ENCODE measurements around the gene NHS.

The NHS gene

GRCh38 chrX:17668929-17669328 is 293.9 kb downstream of the NHS start:
- H3K4me3 ChIP-seq (ENCODE audit: control insufficient read depth, low read depth, low read length), result no peak overlapping the region
- TF ChIP-seq CTCF (conservative IDR thresholded peaks at IDR 0.05; ENCODE audit: control insufficient read depth, insufficient read depth, low read depth, low read length), result no peak
- no peak for DNase-seq (ENCODE audit: low read depth)

- TF ChIP-seq CTCF (conservative IDR thresholded peaks at IDR 0.05; ENCODE audit: control insufficient read depth, insufficient read depth, low read depth, low read length), result no peak
- DNase-seq (ENCODE audit: low read depth), result no peak
- no peak overlapping the region for H3K4me3 ChIP-seq (ENCODE audit: control insufficient read depth, low read depth, low read length)
Measured at GRCh38 chrX:17669458-17669857, 294.5 kb downstream of the NHS start.

GRCh38 chrX:17669891-17670290 is 294.9 kb downstream of the NHS start:
- no peak overlapping the region for H3K4me3 ChIP-seq (ENCODE audit: control insufficient read depth, low read depth, low read length)
- no peak for DNase-seq (ENCODE audit: low read depth)
- TF ChIP-seq CTCF (conservative IDR thresholded peaks at IDR 0.05; ENCODE audit: control insufficient read depth, insufficient read depth, low read depth, low read length), result no peak

GRCh38 chrX:17670874-17671273 is 295.9 kb downstream of the NHS start:
- no peak for DNase-seq (ENCODE audit: low read depth)
- H3K4me3 ChIP-seq (ENCODE audit: control insufficient read depth, low read depth, low read length), result no peak overlapping the region
- no peak for TF ChIP-seq CTCF (conservative IDR thresholded peaks at IDR 0.05; ENCODE audit: control insufficient read depth, insufficient read depth, low read depth, low read length)

- peak; percentile 10 for DNase-seq (ENCODE audit: low read depth)
Measured at GRCh38 chrX:17674601-17675000, 299.6 kb downstream of the NHS start.

GRCh38 chrX:17679261-17679660 is 304.3 kb downstream of the NHS start:
- no peak for DNase-seq (ENCODE audit: low read depth)
- no peak for TF ChIP-seq CTCF (conservative IDR thresholded peaks at IDR 0.05; ENCODE audit: control insufficient read depth, insufficient read depth, low read depth, low read length)
- no peak overlapping the region for H3K4me3 ChIP-seq (ENCODE audit: control insufficient read depth, low read depth, low read length)

More at GRCh38 chrX:17674601-17675000, 299.6 kb downstream of the NHS start:
- H3K4me3 ChIP-seq (ENCODE audit: control insufficient read depth, low read depth, low read length), result no peak overlapping the region
- no peak for TF ChIP-seq CTCF (conservative IDR thresholded peaks at IDR 0.05; ENCODE audit: control insufficient read depth, insufficient read depth, low read depth, low read length)

- no peak for DNase-seq (ENCODE audit: low read depth)
- H3K4me3 ChIP-seq (ENCODE audit: control insufficient read depth, low read depth, low read length), result no peak overlapping the region
- no peak for TF ChIP-seq CTCF (conservative IDR thresholded peaks at IDR 0.05; ENCODE audit: control insufficient read depth, insufficient read depth, low read depth, low read length)
Measured at GRCh38 chrX:17679820-17680219, 304.8 kb downstream of the NHS start.

All from fibroblast of mammary gland (primary cell).